Mucosa of descending colon (tissue), 3 donors: ENCODE measurements around the gene JAK3. TPM values are rescaled to one million over a fixed set of nuclear protein-coding genes. Genes with fewer than 3 reads are reported as not detected.

Experiments
- ATAC-seq: fragments of 200-7000 bp; cut with Tn5 transposase; one replicate; pipeline ENCODE4 v1.9.1; 2020; ENCODE audit warnings: mild to moderate bottlenecking, moderate library complexity
- DNase-seq, 3 donors: peaks; one replicate each; pipeline ENCODE4 v3.0.0-alpha.2; 2020
- H3K36me3 ChIP-seq: fragments of 200-600 bp; one replicate; pipeline ENCODE4 v1.8.0; 2021; ENCODE audit warnings: low read depth, mild to moderate bottlenecking
- H3K4me1 ChIP-seq: fragments of 200-600 bp; one replicate; pipeline ENCODE4 v1.8.0; 2021; ENCODE audit warnings: low read depth, mild to moderate bottlenecking
- H3K4me3 ChIP-seq: fragments of 200-600 bp; one replicate; pipeline ENCODE4 v1.8.0; 2021; ENCODE audit warnings: mild to moderate bottlenecking
- H3K9me3 ChIP-seq: fragments of 200-600 bp; one replicate; pipeline ENCODE4 v1.8.0; 2021; ENCODE audit warnings: mild to moderate bottlenecking
- CTCF ChIP-seq: fragments of 200-600 bp; IDR thresholded peaks from one replicate; pipeline ENCODE4 v1.8.0; 2022; ENCODE audit warnings: antibody characterized with exemption, mild to moderate bottlenecking
- intact Hi-C, 2 donors: fragments of 100-400 bp; cut with DNase I in 1 of 2; cut with micrococcal nuclease in 1 of 2; formaldehyde crosslinking; loops; one replicate each; pipeline versions ENCODE4 v1.11.0 to v1.11.1; 2022; cut with DNase I, micrococcal nuclease
- total RNA-seq, 3 donors: library from RNA; stranded (reverse); fragmentation: NEBNext Ultra II Directional in 2 of 3; extraction: Animal tissue kit (Norgen Biotek cat#: 25700) in 2 of 3; gene quantifications; one replicate each; pipeline versions ENCODE4 v1.2.1 to v1.2.4, GENCODE V29; 2021 to 2023
- donor health status: DM: no; HTN: no; CAD: no; lungs with moderate emphysema.
- donor health status: DM: no; HTN: no; CAD: no.
- donor health status: DM: no; HTN: yes; CAD: no.

The JAK3 gene
- total RNA-seq, 3 donors from 2014 or later = 3.1 to 9.1 (median 5.4) TPM

GRCh38 chr19:17855280-17856152, 7.7 kb upstream of the JAK3 start:
- intact Hi-C loops = loop anchor here (10.0 kb wide), 2 partner anchors 61 to 151 kb away; partner anchors contain the start of gene B3GNT3 (in 1 of the 2)
- TF ChIP-seq CTCF = peak; percentile 94
- no peaks in the 10 kb centered on the region for H3K9me3 ChIP-seq
- peaks cover 8% of the 10 kb centered on the region for H3K4me1 ChIP-seq
- H3K4me3 ChIP-seq = no peak overlapping the region
- peak; percentile 63 for ATAC-seq
- no peaks in the 10 kb centered on the region for H3K36me3 ChIP-seq
- DNase-seq = peak; percentile 89 to 95 (median 93)

GRCh38 chr19:17854061-17854460, 6.3 kb upstream of the JAK3 start:
- Histone ChIP-seq H3K36me3 (no peaks in the 10 kb centered on the region), H3K9me3 (no peaks in the 10 kb centered on the region), H3K4me1 (peaks cover under 1% of the 10 kb centered on the region), H3K4me3 (no peak overlapping the region)
- intact Hi-C loops = loop anchor here (10.0 kb wide), 2 partner anchors 59 to 149 kb away; partner anchors contain the start of gene B3GNT3 (in 1 of the 2)
- DNase-seq (no peak), ATAC-seq (no peak)
- no peak for TF ChIP-seq CTCF

GRCh38 chr19:17848595-17849292, 962 bp upstream of the JAK3 start:
- H3K4me1 ChIP-seq = no peaks in the 10 kb centered on the region
- H3K4me3 ChIP-seq = no peak overlapping the region
- DNase-seq = no peak
- no peaks in the 10 kb centered on the region for H3K9me3 ChIP-seq
- no peaks in the 10 kb centered on the region for H3K36me3 ChIP-seq
- TF ChIP-seq CTCF = no peak
- intact Hi-C loops = no loop called here
- ATAC-seq = no peak

GRCh38 chr19:17846146-17846545, 1.6 kb downstream of the JAK3 start:
- TF ChIP-seq CTCF = no peak
- no peaks in the 10 kb centered on the region for H3K9me3 ChIP-seq
- no peaks in the 10 kb centered on the region for H3K36me3 ChIP-seq
- peaks cover 7% of the 10 kb centered on the region for H3K4me1 ChIP-seq
- intact Hi-C loops = no loop called here
- H3K4me3 ChIP-seq = no peak overlapping the region
- ATAC-seq (no peak), DNase-seq (no peak)

GRCh38 chr19:17843908-17844490, 3.8 kb downstream of the JAK3 start:
- H3K9me3 ChIP-seq = no peaks in the 10 kb centered on the region
- no peaks in the 10 kb centered on the region for H3K36me3 ChIP-seq
- ATAC-seq (no peak), DNase-seq (no peak)
- no peak for TF ChIP-seq CTCF
- intact Hi-C loops = no loop called here
- H3K4me3 ChIP-seq = no peak overlapping the region
- H3K4me1 ChIP-seq = peaks cover 7% of the 10 kb centered on the region
